ENCODE results near the gene TIAM1.

GRCh38 chr21:31348188-31348587 is 4.1 kb upstream of the TIAM1 start:
- TF ChIP-seq CHD1 (IDR thresholded peaks at IDR 0.05; ENCODE audit: low read depth, low read length), result no peak
- no peak for TF ChIP-seq POLR2A (IDR thresholded peaks at IDR 0.05; ENCODE audit: control extremely low read depth in 1 of 2, low read depth in 2 of 2, low read length in 2 of 2)
- TF ChIP-seq EP300 (IDR thresholded peaks at IDR 0.05; ENCODE audit: borderline replicate concordance in 1 of 2, low read depth in 2 of 2, low read length in 2 of 2), result no peak
- TF ChIP-seq GTF2F1 (IDR thresholded peaks at IDR 0.05; ENCODE audit: borderline replicate concordance, low read depth, low read length), result no peak
- no peak for TF ChIP-seq CTCF (IDR thresholded peaks at IDR 0.05; ENCODE audit: control extremely low read depth in 1 of 3, insufficient read depth in 1 of 3, low read depth in 1 of 3, low read length in 3 of 3)
- TF ChIP-seq RFX5 (IDR thresholded peaks at IDR 0.05; ENCODE audit: borderline replicate concordance, low read depth, low read length), result no peak
- no peak for TF ChIP-seq POLR2AphosphoS5 (IDR thresholded peaks at IDR 0.05; ENCODE audit: low read depth, low read length)
- no peak for TF ChIP-seq POU5F1 (IDR thresholded peaks at IDR 0.05; ENCODE audit: low read depth, low read length)
- TF ChIP-seq SIN3A (conservative IDR thresholded peaks at IDR 0.05 in 1 of 2, IDR thresholded peaks at IDR 0.05 in 1 of 2; ENCODE audit: low read depth in 1 of 2, low read length in 2 of 2), result no peak
- no peak for TF ChIP-seq YY1 (IDR thresholded peaks at IDR 0.05; ENCODE audit: low read depth, low read length)
- TF ChIP-seq SRF (IDR thresholded peaks at IDR 0.05; ENCODE audit: low read depth, low read length), result no peak
- TF ChIP-seq SIRT6 (IDR thresholded peaks at IDR 0.05; ENCODE audit: low read length), result no peak
